GM12872 (cell line): Measurements from ENCODE around the gene RAPGEF6.

Experiments used
- TF ChIP-seq, protein P1 (sequence below): IDR thresholded peaks from 3 replicates; pipeline ENCODE4 v1.5.1; 2011; ENCODE audit warnings: low read depth, mild to moderate bottlenecking, low read length, moderate library complexity; ENCODE audit not compliant: insufficient read depth

Gene RAPGEF6

DNA sequence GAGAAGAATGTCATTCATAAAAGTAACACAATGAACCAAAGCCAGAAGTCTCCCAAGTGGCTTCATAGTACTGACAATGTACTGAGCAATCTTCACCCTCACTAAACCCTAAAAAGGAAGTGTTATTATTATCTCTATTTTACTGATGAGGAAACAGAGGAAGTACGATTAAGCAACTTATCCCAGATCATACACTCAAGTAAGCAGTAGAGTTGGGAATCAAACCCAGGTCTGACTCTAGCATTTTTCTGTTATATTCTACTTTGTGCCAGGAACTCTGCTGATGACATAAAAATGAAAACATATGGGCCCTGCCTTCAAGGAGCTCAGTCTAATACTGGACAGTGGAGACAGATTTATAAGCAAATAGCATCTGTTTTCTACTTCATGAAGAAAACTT lies 109.2 kb downstream of the RAPGEF6 start:
- TF ChIP-seq, protein P1, sequence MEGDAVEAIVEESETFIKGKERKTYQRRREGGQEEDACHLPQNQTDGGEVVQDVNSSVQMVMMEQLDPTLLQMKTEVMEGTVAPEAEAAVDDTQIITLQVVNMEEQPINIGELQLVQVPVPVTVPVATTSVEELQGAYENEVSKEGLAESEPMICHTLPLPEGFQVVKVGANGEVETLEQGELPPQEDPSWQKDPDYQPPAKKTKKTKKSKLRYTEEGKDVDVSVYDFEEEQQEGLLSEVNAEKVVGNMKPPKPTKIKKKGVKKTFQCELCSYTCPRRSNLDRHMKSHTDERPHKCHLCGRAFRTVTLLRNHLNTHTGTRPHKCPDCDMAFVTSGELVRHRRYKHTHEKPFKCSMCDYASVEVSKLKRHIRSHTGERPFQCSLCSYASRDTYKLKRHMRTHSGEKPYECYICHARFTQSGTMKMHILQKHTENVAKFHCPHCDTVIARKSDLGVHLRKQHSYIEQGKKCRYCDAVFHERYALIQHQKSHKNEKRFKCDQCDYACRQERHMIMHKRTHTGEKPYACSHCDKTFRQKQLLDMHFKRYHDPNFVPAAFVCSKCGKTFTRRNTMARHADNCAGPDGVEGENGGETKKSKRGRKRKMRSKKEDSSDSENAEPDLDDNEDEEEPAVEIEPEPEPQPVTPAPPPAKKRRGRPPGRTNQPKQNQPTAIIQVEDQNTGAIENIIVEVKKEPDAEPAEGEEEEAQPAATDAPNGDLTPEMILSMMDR: no peak

DNA sequence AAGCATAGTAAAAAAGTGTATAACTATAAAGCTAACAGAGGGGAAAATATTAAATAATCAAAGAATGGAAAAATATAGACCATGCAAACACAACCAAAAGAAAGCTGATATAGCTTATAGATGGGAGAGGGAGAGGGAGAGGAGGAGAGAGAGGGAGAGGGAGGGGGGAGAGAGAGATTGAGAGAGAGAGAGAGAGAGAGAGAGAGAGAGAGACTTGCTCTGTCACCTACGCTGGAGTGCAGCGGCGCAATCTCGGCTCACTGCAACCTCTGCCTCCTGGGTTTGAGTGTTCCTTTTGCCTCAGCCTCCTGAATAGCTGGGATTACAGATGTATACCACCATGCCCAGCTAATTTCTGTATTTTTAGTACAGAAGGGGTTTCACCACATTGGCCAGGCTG lies 110.6 kb downstream of the RAPGEF6 start:
- TF ChIP-seq, protein P1: no peak

DNA sequence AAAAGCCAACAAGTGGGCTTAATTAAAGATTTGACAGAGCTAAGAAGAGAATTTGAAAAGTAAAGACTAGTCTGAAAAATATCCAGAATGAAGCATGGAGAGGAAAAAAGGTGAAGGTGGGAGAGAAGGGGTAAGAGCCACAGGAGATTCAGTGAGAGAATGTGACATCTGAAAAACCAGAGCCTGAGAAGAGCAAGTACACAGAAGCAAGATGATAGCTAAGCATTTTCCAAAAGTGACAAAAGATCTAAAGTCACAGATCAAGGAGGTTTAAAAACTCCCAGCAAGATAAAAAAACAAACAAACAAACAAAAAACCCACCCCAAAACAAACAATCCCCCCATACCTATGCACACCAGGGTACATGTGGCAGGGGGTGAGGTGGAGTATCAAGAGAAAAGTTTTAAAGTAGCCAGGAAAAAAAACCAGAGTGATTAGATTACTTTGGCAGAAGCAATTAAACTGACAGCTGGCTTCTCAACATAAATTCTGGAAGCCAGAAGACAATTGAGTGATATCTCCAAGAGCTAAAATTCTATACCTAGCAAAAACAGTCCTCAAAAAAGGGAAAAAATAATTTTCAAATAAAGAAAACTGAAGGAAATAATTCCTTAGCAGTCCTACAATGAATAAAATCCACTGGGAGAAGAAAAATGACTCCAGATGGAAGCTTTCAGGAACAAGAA lies 111.4 kb downstream of the RAPGEF6 start:
- TF ChIP-seq, protein P1: no peak

DNA sequence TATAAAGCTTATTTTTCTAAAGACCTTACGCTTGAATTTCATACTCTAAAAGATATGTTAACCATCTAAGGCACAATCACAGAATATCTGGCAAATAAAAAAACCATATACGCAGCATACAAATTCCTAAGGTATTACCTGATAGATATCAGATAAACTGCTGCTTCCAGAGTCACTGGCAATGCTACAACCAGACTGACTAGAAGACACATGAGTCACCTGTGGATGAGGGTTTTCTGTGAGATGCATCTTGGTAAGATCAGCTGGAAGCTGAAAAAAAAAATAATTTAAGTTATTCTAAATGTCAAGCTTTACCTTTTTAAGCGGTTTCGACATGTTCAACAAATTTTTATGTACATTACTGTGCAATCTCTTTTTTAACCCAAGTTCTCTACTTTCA lies 113.8 kb downstream of the RAPGEF6 start:
- TF ChIP-seq, protein P1: no peak

DNA sequence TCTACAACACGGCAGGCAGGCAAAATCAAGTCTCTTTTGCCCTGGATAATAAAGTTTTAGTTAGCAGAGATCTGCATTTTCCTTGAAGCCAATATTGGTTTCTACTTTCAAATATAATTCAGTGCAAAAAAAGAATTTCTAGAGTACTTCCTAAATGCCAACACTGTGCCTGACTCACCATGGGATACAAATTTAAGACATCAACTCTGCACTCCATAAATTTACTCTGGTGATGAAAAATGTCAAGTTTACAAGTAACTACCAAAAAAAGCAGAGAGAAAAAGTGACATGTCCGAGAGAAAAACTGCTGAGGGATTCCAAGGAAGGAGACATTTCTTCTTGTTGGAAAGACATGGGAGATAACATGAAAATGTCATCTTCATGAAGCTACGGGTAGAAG lies 119.7 kb downstream of the RAPGEF6 start:
- TF ChIP-seq, protein P1: no peak

DNA sequence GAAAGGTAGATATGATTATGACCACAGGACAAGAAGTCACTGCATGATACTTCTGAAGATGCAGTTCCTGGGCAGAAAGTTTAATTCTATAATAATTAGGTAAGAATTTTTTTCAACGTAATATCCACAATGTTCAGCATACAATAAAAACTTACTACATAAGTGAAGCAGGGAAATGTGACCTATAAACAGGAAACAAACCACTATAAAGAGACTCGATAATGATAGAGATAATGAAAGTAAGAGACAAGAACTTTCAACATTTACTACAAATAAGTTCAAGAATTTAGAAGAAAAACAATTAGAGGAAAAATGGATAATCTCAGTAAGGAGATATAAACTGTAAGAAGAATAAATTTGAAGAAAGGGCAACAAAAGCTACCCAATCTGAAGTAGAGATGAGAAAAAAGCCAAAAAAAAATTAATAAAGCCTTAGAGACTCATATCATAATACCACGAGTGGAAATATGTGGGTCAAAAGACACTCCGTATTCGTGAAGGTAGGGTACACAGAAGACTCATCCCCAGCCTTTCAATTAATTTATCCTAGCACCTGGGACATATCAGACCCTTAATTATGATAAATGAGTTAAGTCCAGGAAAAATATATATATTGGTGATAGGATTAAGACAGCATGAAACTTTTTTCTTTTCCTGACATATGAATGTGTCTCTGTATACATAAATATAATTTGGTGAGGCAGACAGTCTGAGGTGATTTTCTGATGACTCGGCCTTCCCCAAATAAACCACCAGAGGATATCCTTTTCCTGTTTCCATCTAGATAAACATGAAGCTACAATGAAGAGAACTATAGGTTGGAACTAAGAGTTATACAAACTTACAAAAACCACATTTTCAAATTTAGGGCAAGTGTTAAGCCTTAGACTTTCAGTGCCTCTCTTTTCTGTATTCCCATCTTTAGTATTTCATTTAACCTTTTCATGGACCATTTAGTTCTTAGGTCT lies 120.4 kb downstream of the RAPGEF6 start:
- TF ChIP-seq, protein P1: no peak

DNA sequence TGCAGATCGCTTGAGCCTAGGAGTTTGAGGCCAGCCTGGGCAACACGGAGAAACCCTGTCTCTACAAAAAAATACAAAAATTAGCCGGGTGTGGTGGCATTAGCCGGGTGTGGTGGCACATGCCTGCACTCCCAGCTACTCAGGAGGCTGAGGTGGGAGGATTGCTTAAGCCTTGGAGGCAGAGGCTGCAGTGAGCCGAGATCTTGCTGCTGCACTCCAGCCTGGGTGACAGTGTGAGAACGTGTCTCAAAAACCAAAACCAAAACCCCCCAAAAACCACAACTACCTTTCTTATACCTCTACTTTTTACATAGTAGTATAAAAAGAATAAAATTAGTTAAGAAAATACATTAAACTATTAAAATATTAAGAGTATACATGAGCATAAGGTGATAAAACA lies 121.2 kb downstream of the RAPGEF6 start:
- TF ChIP-seq, protein P1: no peak
